ENCODE data around the gene SH2B3. TPM values are rescaled to one million over a fixed set of nuclear protein-coding genes. Genes with fewer than 3 reads are reported as not detected.
A peak's percentile ranks its signal among the peaks of the same experiment; 100 is the strongest.

Gene SH2B3
- total and polyA plus RNA-seq, 11 donors, result 11.3 to 76.7 (median 40.2) TPM

- WGBS, 4 donors, result 54 to 80% (median 72%) methylated on average over 8 of the region's 8 CpGs
- TF ChIP-seq POLR2A (IDR thresholded peaks at IDR 0.05) (no peak), CTCF (IDR thresholded peaks at IDR 0.05) (no peak)
- intact Hi-C loops (cut with DNase I), result no loop called here
- H3K27ac ChIP-seq, result peak overlapping the region in 11 of 12 donors; percentile 29 to 89 (median 79)
- H3K36me3 ChIP-seq, result peaks cover 0 to 58% (median 31%) of the 10 kb centered on the region in 9 donors
- H3K9me3 ChIP-seq, result no peaks in the 10 kb centered on the region
- no peaks in the 10 kb centered on the region for H3K27me3 ChIP-seq
- peaks cover 17 to 100% (median 95%) of the 10 kb centered on the region in 12 donors for H3K4me1 ChIP-seq
- peak in 1 of 5 donors; percentile 21 for DNase-seq
- no peak overlapping the region for H3K4me3 ChIP-seq
- ATAC-seq, result no peak
Observed at GRCh38 chr12:111444314-111444924, 38.7 kb downstream of the SH2B3 start.

- peak overlapping the region in 1 of 12 donors; percentile 12 for H3K4me3 ChIP-seq
- peaks cover 0 to 65% (median 38%) of the 10 kb centered on the region in 9 donors for H3K36me3 ChIP-seq
- peak overlapping the region in 11 of 12 donors; percentile 29 to 89 (median 79) for H3K27ac ChIP-seq
- peaks cover 19 to 100% (median 95%) of the 10 kb centered on the region in 12 donors for H3K4me1 ChIP-seq
- intact Hi-C loops (cut with DNase I), result loop anchor here in 2 of 10 donors (5.0 kb wide), 1 partner anchor 38 kb away; the partner anchor contains the start of gene SH2B3 (in 2 of the 2)
- ATAC-seq (peak; percentile 48 to 77 (median 68)), DNase-seq (peak; percentile 74 to 83 (median 80))
- 37 to 48% (median 43%) methylated on average over 10 to 11 of the region's 11 CpGs for WGBS, 4 donors
- H3K9me3 ChIP-seq, result no peaks in the 10 kb centered on the region
- TF ChIP-seq CTCF (IDR thresholded peaks at IDR 0.05) (peak in 3 of 12 donors; percentile 9 to 17 (median 12)), POLR2A (IDR thresholded peaks at IDR 0.05) (no peak)
- H3K27me3 ChIP-seq, result no peaks in the 10 kb centered on the region
Observed at GRCh38 chr12:111444925-111445725, 39.4 kb downstream of the SH2B3 start.

DNA sequence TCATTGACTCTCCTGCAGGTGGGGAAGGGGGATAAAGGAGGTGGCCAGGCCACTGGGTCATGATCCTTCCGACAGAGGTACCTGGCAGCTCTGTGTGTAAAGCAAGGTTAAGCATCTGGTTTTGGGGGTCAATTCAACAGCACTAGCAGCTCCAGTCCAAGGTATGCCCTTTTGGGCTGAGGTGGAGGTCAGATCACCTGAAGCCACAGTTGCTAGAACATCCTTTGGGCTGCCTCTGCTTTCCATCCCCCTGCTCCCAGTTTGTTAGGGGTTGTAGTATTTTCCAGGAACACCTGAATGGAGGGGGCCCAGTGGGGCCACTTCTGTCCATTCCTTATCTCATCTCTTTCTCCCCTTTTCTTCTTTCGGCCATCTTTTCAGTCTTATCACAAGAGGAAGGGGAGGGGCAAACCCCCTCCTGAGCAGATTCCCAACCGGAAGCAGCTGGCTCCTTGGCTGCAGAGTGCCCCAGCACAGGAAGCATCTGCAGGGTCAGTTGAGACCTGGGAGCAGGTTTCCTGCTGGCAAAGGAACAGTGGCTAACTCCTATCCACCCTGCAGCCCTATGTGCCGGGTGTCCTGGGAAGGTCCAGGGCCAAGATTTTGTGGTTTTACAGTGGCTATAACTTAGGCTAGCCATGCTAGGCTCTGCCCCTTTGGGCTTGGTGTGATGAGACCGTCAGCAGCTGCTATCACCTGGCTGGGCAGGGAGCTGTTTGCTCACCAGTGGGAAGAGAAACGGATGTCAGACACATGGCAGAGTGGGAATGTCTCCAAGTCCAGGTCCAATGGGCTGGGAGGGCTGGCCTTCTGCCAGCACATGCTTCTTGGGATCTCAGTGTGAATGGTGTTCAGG, 40.2 kb downstream of the SH2B3 start:
- no peak for TF ChIP-seq CTCF (IDR thresholded peaks at IDR 0.05)
- TF ChIP-seq POLR2A (IDR thresholded peaks at IDR 0.05), result no peak
- Histone ChIP-seq H3K4me1 (peaks cover 23 to 100% (median 94%) of the 10 kb centered on the region in 12 donors), H3K27ac (peak overlapping the region in 11 of 12 donors; percentile 29 to 89 (median 79)), H3K4me3 (peak overlapping the region in 1 of 12 donors; percentile 12), H3K27me3 (no peaks in the 10 kb centered on the region), H3K36me3 (peaks cover 0 to 72% (median 46%) of the 10 kb centered on the region in 9 donors), H3K9me3 (no peaks in the 10 kb centered on the region)
- ATAC-seq (peak in 3 of 4 donors; percentile 8 to 41 (median 16)), DNase-seq (peak in 4 of 5 donors; percentile 54 to 65 (median 60))
- 10 to 30% (median 15%) methylated on average over 5 to 6 of the region's 6 CpGs for WGBS, 4 donors
- intact Hi-C loops (cut with DNase I), result loop anchor here in 3 of 10 donors (2.0 to 5.0 kb wide), 2 partner anchors 39 to 43 kb away; partner anchors contain the start of gene SH2B3 (in 2 of the 3)

Measured in heart left ventricle (tissue), 16 donors.